WERI-Rb-1 (cell line): ENCODE data around the gene PDHB.
"Not testable (repeated sequence)": the region's sequence is repeated elsewhere in the genome, so short reads cannot be mapped to it uniquely, and the experiment has no call there.

Source experiments
- DNase-seq: peaks from one replicate; pipeline ENCODE4 v3.0.0-alpha.2; 2020
- H3K27ac ChIP-seq: fragments of 250-450 bp; sonication (Bioruptor Pico); 2 replicates; pipeline ENCODE4 v1.5.1; 2020; ENCODE audit warnings: mild to moderate bottlenecking, moderate library complexity
- H3K27me3 ChIP-seq: fragments of 250-450 bp; sonication (Bioruptor Pico); 2 replicates; pipeline ENCODE4 v1.5.1; 2021; ENCODE audit warnings: mild to moderate bottlenecking, low read depth, moderate library complexity; ENCODE audit not compliant: insufficient read depth, severe bottlenecking
- H3K36me3 ChIP-seq: fragments of 250-450 bp; sonication (Bioruptor Pico); 2 replicates; pipeline ENCODE4 v1.5.1; 2020; ENCODE audit warnings: mild to moderate bottlenecking, moderate library complexity
- H3K4me3 ChIP-seq: 2 replicates; pipeline ENCODE4 v1.5.1; 2011; ENCODE audit warnings: low read depth, mild to moderate bottlenecking, control low read depth, low read length
- H3K9me3 ChIP-seq: fragments of 250-450 bp; sonication (Bioruptor Pico); 2 replicates; pipeline ENCODE4 v1.5.1; 2021; ENCODE audit warnings: mild to moderate bottlenecking, moderate library complexity; ENCODE audit not compliant: severe bottlenecking
- CTCF ChIP-seq: IDR thresholded peaks from 2 replicates; pipeline ENCODE4 v1.5.1; 2011; ENCODE audit warnings: low read depth, mild to moderate bottlenecking, control low read depth, inconsistent platforms, low read length

The PDHB gene

GRCh38 chr3:58459160-58459559 lies 25.5 kb upstream of the PDHB start:
- Histone ChIP-seq H3K36me3 (no peaks in the 10 kb centered on the region), H3K9me3 (no peaks in the 10 kb centered on the region), H3K4me3 (no peak overlapping the region), H3K27ac (no peak overlapping the region), H3K27me3 (no peaks in the 10 kb centered on the region)
- DNase-seq = no peak
- no peak for TF ChIP-seq CTCF

GRCh38 chr3:58452176-58452575 lies 18.5 kb upstream of the PDHB start:
- no peaks in the 10 kb centered on the region for H3K36me3 ChIP-seq
- no peak overlapping the region for H3K4me3 ChIP-seq
- TF ChIP-seq CTCF = no peak
- H3K27ac ChIP-seq = no peak overlapping the region
- DNase-seq = no peak
- H3K27me3 ChIP-seq = no peaks in the 10 kb centered on the region
- H3K9me3 ChIP-seq = peaks cover 11% of the 10 kb centered on the region

- H3K4me3 ChIP-seq = no peak overlapping the region
- no peaks in the 10 kb centered on the region for H3K27me3 ChIP-seq
- H3K27ac ChIP-seq = no peak overlapping the region
- no peak for DNase-seq
- H3K36me3 ChIP-seq = no peaks in the 10 kb centered on the region
- H3K9me3 ChIP-seq = no peaks in the 10 kb centered on the region
- no peak for TF ChIP-seq CTCF
Measured at GRCh38 chr3:58441514-58442450, 8.2 kb upstream of the PDHB start.

GRCh38 chr3:58440996-58441355 lies 7.3 kb upstream of the PDHB start:
- not testable (repeated sequence) for H3K4me3 ChIP-seq, H3K36me3 ChIP-seq, H3K9me3 ChIP-seq, H3K27ac ChIP-seq, H3K27me3 ChIP-seq, DNase-seq

- DNase-seq, H3K27me3 ChIP-seq, H3K27ac ChIP-seq, H3K9me3 ChIP-seq, H3K4me3 ChIP-seq, H3K36me3 ChIP-seq: not testable (repeated sequence)
Measured at GRCh38 chr3:58437276-58437675, 3.6 kb upstream of the PDHB start.

GRCh38 chr3:58434990-58435389 lies 1.4 kb upstream of the PDHB start:
- no peak for DNase-seq
- H3K9me3 ChIP-seq = no peaks in the 10 kb centered on the region
- no peaks in the 10 kb centered on the region for H3K27me3 ChIP-seq
- peaks cover 27% of the 10 kb centered on the region for H3K36me3 ChIP-seq
- H3K27ac ChIP-seq = no peak overlapping the region
- no peak overlapping the region for H3K4me3 ChIP-seq
- TF ChIP-seq CTCF = no peak

GRCh38 chr3:58434511-58434910 lies 879 bp upstream of the PDHB start:
- H3K36me3 ChIP-seq = peaks cover 31% of the 10 kb centered on the region
- no peak overlapping the region for H3K4me3 ChIP-seq
- no peaks in the 10 kb centered on the region for H3K27me3 ChIP-seq
- TF ChIP-seq CTCF = no peak
- no peak for DNase-seq
- peak overlapping the region; percentile 54; the same call in 1 of the 2 replicates for H3K27ac ChIP-seq
- H3K9me3 ChIP-seq = no peaks in the 10 kb centered on the region
